ENCODE results near the gene ZBTB20.
A peak's percentile ranks its signal among the peaks of the same experiment; 100 is the strongest.

Gene ZBTB20

DNA sequence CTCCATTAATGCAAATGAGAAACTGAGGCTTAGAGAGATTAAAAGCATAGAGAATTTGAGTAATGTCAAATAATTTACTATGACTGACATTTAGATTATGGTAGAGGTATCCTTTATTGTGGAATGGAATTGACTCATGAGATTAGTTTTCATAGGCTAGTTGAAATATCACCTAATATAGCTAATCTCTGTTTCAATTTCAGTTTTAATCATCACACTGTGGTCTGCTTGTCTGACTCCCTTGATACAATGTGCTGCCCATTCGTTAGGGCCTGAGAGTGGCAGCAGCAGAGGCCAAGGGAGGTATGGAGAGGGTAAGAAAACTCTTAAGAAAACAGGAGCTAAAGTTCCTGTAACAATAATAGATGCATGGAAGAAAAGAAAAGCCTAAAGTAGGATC lies 13.2 kb upstream of the ZBTB20 start:
- ATAC-seq, result peak; percentile 45

DNA sequence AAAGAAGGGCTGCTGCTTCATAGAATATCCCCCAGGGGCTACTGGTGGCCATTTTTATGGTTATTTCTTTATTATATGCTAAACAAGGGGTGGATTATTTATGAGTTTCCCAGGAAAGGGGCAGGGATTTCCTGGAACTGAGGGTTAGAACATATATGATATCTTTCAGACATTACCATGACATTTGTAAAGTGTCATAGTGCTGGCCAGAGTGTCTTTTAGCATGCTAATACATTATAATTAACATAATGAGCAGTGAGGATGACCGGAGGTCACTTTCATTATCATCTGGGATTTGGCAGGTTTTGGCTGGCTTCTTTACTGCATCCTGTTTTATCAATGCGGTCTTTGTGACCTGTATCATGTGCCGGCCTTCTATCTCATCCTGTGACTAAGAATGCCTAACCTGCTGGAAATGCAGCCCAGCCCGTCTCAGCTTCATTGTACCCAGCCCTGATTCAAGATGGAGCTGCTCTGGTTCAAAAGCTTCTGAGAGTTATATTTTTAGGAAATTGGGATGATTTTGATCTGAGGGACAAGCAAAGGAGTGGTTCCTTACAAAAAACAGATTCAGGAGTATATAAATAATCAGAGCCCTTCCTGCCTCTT lies 9.1 kb upstream of the ZBTB20 start:
- no peaks in the 10 kb centered on the region for H3K4me1 Mint-ChIP-seq
- H3K36me3 Mint-ChIP-seq, result no peaks in the 10 kb centered on the region
- ATAC-seq (no peak), DNase-seq (ENCODE audit: low spot score in 2 of 2) (no peak)
- no peak overlapping the region for H3K27ac Mint-ChIP-seq
- H3K4me3 Mint-ChIP-seq, result no peak overlapping the region
- no peaks in the 10 kb centered on the region for H3K9me3 Mint-ChIP-seq

More for the DNA sequence above, 13.2 kb upstream of the ZBTB20 start:
- H3K4me3 Mint-ChIP-seq, result no peak overlapping the region
- H3K27ac Mint-ChIP-seq, result no peak overlapping the region
- peaks cover 20% of the 10 kb centered on the region for H3K4me1 Mint-ChIP-seq
- no peaks in the 10 kb centered on the region for H3K9me3 Mint-ChIP-seq
- no peak for DNase-seq (ENCODE audit: low spot score in 2 of 2)
- H3K36me3 Mint-ChIP-seq, result no peaks in the 10 kb centered on the region

DNA sequence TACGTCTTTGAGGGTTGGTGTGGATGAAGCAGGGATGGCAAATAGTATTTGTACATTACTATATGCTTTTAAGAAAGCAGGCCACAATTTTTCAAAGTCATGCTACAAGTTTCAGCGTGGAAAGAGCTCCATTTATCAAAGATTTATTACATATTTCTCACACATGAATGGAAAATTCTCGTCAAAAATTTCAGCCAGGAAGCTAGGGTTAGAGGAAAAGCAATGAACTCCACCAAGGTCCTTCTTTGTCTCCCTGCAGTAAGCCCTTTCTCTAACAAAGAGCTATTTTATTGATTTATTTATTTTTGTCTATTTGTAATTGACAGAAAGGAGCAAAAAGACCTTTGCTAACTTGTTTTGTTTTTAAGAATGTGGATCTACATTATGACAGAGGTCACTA lies 7.5 kb upstream of the ZBTB20 start:
- Mint-ChIP-seq H3K4me3 (no peak overlapping the region), H3K36me3 (no peaks in the 10 kb centered on the region), H3K9me3 (no peaks in the 10 kb centered on the region), H3K4me1 (no peaks in the 10 kb centered on the region), H3K27ac (no peak overlapping the region)
- ATAC-seq, result no peak
- no peak for DNase-seq (ENCODE audit: low spot score in 2 of 2)

DNA sequence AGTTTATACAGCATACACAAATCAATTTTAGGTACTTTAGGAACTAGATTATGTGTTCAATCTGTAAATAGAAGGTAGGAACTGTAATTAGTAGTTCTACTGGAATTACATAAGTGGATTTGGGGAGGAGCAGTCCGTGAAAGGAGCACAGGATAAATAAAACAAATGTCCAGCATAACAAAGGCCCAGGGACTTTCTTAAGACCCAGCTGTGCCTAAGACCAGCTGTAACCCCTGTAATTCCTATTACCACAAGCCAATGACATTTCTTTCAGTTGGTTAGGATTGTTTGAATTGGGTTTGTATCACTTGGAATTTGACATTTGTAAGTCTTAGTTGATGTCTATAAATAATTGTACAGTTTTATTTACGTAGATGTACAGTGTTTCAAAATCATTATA lies 4.8 kb upstream of the ZBTB20 start:
- Mint-ChIP-seq H3K4me3 (no peak overlapping the region), H3K4me1 (no peaks in the 10 kb centered on the region), H3K36me3 (peaks cover 11% of the 10 kb centered on the region), H3K9me3 (no peaks in the 10 kb centered on the region), H3K27ac (no peak overlapping the region)
- ATAC-seq (no peak), DNase-seq (ENCODE audit: low spot score in 2 of 2) (no peak)

DNA sequence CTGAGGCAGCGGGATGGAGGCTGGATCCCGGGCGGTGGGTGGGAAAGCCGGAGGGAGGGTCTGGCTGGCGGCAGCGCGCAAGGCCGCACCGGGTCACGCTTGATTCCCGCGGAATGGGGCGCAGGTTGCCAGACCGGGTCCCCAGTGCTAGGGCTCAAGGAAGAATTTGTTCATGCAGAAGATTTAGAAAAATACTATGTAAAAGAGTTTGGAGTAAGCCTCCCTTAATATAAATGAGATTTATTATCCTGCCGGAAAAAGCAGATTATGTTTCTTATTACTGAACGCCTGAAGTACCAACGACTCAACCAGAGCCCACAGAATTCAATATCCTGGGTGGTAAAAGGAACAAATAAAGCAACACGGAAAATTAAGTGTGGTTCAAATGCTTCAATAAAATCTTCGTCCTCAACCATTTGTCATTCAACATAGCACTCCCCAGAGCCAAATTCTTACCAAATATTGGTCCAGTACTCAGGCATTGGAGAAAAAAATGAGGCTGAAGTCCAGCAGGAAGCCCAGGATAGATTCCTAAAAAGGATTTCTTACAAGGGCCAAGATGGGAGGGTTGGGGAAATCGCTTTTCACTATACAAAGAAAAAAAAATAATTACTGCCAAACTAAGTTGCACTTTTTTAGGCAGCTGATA lies 1.2 kb upstream of the ZBTB20 start:
- Mint-ChIP-seq H3K9me3 (no peaks in the 10 kb centered on the region), H3K27ac (peak overlapping the region; percentile 96), H3K4me1 (peaks cover 7% of the 10 kb centered on the region), H3K4me3 (peak overlapping the region; percentile 79), H3K36me3 (peaks cover 19% of the 10 kb centered on the region)
- DNase-seq (ENCODE audit: low spot score in 2 of 2) (no peak), ATAC-seq (no peak)

DNA sequence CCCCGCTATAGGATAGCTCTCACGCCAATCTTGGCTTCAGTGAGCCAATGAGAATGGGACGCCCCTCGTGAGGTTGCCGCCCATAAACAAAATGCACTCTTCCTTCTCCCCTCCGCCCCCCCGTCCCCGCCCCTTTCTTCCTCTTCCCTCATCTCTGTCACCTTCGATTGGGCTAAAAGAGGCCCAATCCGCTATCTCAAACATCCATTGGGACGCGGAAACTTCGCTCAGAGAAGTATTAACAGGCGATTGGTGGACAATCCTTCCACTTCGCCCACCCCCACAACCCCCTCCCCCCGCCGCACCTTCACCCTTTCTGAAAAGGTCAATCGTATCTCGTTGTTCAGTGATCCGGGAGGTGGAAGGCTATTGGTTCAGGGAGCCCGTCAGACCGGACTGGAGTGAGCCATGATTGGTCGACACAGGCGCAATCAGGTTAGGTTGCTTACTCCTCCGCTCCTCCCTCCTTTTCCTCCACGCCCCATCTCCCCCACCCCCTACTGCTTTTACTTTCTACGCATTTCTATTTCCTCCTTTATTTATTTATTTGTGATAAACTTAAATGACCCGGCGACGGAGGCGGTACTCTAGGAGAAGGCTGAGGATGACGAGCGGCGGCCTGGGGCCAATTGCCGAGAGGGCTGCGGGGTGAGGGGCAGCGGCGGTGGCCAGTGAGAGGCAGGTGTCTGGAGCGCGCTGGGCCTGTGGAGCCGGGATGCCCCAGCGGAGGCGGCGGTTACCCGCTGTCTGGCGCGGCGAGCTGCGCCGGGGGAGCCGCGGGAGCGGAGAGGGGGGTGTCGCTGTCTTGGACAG lies 447 bp upstream of the ZBTB20 start:
- ATAC-seq, result peak; percentile 88
- peak; percentile 91 to 97 for DNase-seq (ENCODE audit: low spot score in 2 of 2)
- Mint-ChIP-seq H3K4me1 (peaks cover 7% of the 10 kb centered on the region), H3K9me3 (no peaks in the 10 kb centered on the region), H3K27ac (peak overlapping the region; percentile 96), H3K4me3 (peak overlapping the region; percentile 79), H3K36me3 (peaks cover 19% of the 10 kb centered on the region)

DNA sequence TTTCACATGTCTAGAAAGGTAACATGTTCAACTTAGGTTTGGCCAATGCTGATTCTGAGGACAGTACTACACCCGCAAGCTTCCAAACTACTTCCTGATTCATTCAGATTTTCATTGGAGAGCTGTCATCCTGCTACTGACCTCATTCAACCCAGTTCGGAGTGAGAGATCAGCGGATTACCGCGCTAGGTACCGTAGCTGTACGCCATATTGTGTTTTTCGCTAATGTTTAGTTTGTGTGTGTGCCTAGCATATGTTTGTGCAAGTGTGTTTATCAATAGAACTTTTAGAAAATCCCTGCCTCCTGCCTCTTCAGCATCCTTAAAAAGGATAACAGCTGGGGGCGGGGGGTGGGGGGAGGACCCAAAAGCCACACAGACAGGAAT lies 1.1 kb downstream of the ZBTB20 start:
- peaks cover 7% of the 10 kb centered on the region for H3K4me1 Mint-ChIP-seq
- H3K4me3 Mint-ChIP-seq, result peak overlapping the region; percentile 79
- no peaks in the 10 kb centered on the region for H3K9me3 Mint-ChIP-seq
- peak overlapping the region; percentile 96 for H3K27ac Mint-ChIP-seq
- peaks cover 19% of the 10 kb centered on the region for H3K36me3 Mint-ChIP-seq
- peak in 1 of 2 donors; percentile 67 for DNase-seq (ENCODE audit: low spot score in 2 of 2)
- ATAC-seq, result peak; percentile 4

DNA sequence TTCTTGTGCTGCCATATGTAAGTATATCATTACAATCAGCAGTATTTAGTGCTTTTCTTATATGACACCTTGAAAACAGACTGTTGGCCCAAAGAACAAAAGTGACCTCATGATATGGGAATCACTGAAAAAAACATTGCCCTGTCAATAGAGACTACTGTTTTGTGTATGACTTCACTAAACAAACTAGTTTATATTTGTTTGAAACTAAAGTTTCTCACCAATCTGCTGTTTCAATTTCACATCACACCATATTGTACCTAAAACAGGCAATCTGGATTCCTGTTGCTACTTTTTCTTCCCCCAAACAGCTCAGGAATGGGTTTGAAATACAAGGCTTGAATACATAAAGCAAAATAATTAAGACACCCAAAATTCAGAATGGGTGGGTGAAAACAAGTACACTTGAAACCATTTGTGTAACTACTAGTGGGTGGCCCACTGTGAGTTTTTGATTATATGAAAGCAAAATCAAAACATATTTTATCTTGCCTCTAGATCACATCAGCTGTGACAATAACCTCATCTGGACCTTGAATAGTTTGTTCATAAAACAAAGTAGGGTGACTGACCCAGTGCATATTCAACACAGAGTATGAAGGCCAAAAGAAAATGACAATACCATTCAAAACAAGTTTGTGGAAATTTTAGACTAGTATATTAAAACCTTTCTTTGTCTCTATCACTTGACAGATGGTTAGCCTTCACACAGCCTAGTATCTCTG lies 5.9 kb downstream of the ZBTB20 start:
- DNase-seq (ENCODE audit: low spot score in 2 of 2) (no peak), ATAC-seq (no peak)
- peaks cover 14% of the 10 kb centered on the region for H3K4me1 Mint-ChIP-seq
- no peaks in the 10 kb centered on the region for H3K9me3 Mint-ChIP-seq
- H3K36me3 Mint-ChIP-seq, result peaks cover 2% of the 10 kb centered on the region
- no peak overlapping the region for H3K4me3 Mint-ChIP-seq
- H3K27ac Mint-ChIP-seq, result no peak overlapping the region

DNA sequence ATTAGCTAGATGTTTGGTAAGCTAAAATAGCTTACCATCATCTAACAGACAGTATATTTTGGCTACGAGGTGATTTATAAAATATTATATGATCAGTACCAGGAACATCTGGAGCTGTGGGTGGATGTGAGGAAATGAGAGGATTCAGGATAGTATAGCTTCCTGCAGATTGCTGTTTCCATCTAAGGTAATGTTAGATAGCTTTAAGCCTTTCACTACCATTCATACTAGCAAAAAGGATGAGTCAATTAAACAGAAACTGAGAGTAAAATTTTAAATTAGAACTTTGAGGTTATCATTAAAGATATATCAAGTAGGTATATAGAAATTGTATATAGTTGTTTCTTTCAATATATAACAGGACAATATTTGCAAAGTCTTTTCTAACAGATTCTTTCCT lies 8.0 kb downstream of the ZBTB20 start:
- DNase-seq (ENCODE audit: low spot score in 2 of 2), result no peak
- no peaks in the 10 kb centered on the region for H3K9me3 Mint-ChIP-seq
- H3K4me1 Mint-ChIP-seq, result peaks cover 7% of the 10 kb centered on the region
- no peak overlapping the region for H3K4me3 Mint-ChIP-seq
- H3K27ac Mint-ChIP-seq, result no peak overlapping the region
- no peak for ATAC-seq
- H3K36me3 Mint-ChIP-seq, result no peaks in the 10 kb centered on the region

DNA sequence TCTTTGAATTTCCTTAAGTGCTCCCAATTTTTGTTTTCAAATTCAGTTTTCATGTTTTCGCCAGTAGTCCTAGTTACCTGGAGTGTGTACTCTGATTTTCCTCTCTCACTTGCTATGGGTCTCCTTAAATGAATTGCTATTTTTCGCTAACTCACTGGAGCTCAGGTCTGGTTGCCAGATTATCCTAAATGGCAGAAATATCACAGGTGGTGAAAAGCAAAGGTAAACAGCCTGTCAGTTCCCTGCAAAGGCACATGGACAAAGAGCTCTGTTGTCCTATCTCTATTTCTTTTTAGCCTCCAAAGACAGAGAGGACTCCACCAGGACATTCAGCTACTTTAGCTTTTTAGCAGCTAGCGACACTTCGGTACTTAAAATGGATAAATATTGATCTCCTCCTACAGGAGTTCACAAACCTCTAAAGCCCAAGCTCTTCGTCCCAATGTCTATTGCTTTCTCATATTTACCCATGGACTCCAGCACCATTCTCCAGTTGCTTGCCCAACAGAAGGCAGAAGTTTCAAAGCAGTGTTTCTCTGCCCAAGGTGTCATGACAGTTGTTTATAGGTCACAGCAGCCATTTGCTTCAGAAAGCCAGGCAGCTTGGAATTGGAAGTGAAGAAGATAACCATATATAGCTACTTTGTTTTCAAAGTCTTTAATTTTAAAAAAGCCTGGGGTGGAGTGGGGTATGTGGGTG lies 12.3 kb downstream of the ZBTB20 start:
- no peak for DNase-seq (ENCODE audit: low spot score in 2 of 2)
- Mint-ChIP-seq H3K36me3 (no peaks in the 10 kb centered on the region), H3K4me1 (peaks cover 7% of the 10 kb centered on the region), H3K4me3 (no peak overlapping the region), H3K9me3 (no peaks in the 10 kb centered on the region), H3K27ac (no peak overlapping the region)
- no peak for ATAC-seq

DNA sequence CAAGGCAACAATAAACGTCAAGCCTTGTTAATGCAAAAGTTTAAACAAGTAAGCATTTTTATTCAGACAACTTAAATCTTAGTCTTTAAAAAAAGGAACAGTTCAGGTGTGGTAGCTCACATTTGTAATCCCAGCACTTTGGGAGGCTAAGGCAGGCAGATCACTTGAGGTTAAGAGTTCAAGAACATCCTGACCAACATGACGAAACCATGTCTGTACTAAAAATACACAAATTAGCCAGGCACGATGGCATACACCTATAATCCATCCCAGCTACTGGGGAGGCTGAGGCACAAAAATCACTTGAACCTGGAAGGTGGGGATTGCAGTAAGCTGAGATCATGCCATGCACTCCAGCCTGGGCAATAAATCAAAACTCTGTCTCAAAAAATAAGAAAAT lies 19.9 kb downstream of the ZBTB20 start:
- Mint-ChIP-seq H3K4me1 (peaks cover 13% of the 10 kb centered on the region), H3K27ac (no peak overlapping the region), H3K9me3 (no peaks in the 10 kb centered on the region), H3K4me3 (no peak overlapping the region), H3K36me3 (no peaks in the 10 kb centered on the region)
- ATAC-seq (no peak), DNase-seq (ENCODE audit: low spot score in 2 of 2) (no peak)

DNA sequence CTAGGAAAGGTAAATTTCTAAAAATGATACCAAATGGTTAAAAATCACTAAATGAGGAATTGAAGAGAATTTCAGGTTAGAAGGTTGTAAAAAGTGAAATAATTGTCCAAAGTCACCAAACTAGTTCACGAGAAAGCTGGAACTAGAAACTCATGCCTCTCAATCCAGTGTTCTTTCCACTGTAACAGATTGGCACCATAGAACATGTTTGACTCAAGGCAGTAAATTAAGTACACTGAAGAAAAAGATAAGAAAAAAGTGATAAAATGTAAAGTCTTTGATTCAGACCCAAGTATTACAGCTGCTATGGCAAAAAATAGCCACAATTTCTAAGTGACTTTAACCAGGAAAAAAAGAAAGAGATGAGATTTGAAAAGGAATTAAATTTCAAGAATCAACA lies 26.5 kb downstream of the ZBTB20 start:
- ATAC-seq, result no peak
- Mint-ChIP-seq H3K36me3 (no peaks in the 10 kb centered on the region), H3K9me3 (no peaks in the 10 kb centered on the region), H3K27ac (no peak overlapping the region), H3K4me3 (no peak overlapping the region), H3K4me1 (peaks cover 19% of the 10 kb centered on the region)
- DNase-seq (ENCODE audit: low spot score in 2 of 2), result no peak

DNA sequence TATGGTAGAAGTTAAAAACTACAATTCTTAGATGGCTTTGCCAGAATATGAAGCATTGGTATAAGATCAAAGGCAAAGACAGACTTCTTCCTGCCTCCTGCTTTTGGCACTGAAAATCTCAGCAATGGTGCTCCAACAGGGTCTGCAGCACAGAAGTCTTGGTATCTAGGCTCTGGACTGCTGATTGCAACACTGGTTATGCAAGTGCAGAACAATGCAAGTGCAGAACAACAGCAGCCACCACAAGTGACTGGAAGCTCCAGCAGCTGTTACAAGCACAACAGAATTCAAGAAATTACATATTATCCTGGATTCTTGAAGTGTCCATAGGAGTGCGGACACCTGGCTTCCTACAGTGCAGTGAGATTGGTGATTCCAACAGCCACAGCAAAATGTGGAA lies 33.7 kb downstream of the ZBTB20 start:
- ATAC-seq, result no peak
- DNase-seq (ENCODE audit: low spot score in 2 of 2), result no peak
- H3K36me3 Mint-ChIP-seq, result peaks cover 10% of the 10 kb centered on the region
- H3K27ac Mint-ChIP-seq, result no peak overlapping the region
- H3K4me1 Mint-ChIP-seq, result peaks cover 11% of the 10 kb centered on the region
- H3K9me3 Mint-ChIP-seq, result no peaks in the 10 kb centered on the region
- no peak overlapping the region for H3K4me3 Mint-ChIP-seq

DNA sequence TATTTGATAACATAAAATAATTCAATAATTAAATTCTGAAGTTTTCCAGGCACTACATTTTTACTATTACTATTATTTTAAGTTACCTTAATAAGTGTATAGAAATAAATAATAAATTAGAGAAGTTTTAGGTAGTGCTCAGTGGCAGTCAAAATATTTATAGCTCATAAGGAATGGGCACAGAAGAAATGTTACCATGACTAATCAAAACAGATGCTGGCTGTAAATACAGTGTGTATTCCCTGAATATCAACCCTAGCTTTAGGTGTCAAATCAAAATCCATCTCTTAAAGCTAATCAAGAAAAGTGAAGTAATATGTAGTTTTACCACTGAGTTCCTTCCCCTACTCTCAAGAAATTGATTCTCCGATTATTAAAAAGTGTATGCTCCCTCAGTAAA lies 35.5 kb downstream of the ZBTB20 start:
- ATAC-seq, result no peak
- Mint-ChIP-seq H3K4me1 (peaks cover 18% of the 10 kb centered on the region), H3K4me3 (no peak overlapping the region), H3K36me3 (peaks cover 18% of the 10 kb centered on the region), H3K9me3 (peaks cover 2% of the 10 kb centered on the region), H3K27ac (no peak overlapping the region)
- DNase-seq (ENCODE audit: low spot score in 2 of 2), result no peak

DNA sequence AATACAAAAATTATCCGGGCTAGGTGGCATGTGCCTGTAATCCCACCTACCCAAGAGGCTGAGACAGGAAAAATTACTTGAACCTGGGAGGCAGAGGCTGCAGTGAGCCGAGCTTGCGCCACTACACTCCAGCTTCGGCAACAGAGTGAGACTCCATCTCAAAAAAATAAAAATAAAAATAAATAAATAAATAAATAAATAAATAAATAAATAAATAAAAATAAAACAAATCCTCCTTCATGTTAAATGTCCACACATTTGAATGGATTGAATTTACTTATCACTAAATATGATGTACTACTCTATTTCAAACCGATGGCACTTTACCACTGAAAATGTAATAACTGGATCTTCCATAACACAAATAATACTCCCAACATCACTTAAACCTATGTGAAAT lies 36.3 kb downstream of the ZBTB20 start:
- Mint-ChIP-seq H3K9me3 (peaks cover 2% of the 10 kb centered on the region), H3K4me1 (peaks cover 13% of the 10 kb centered on the region), H3K27ac (no peak overlapping the region), H3K36me3 (peaks cover 18% of the 10 kb centered on the region), H3K4me3 (no peak overlapping the region)
- ATAC-seq, result no peak
- no peak for DNase-seq (ENCODE audit: low spot score in 2 of 2)
